SJCRH30 (cell line): ENCODE results near the gene PGS1. TPM values are rescaled to one million over a fixed set of nuclear protein-coding genes. Genes with fewer than 3 reads are reported as not detected.

Source experiments
- DNase-seq, 2 experiments: peaks; one replicate each; pipeline ENCODE4 v3.0.0-alpha.2; 2015 to 2020
- H3K27ac ChIP-seq: fragments of 250-450 bp; sonication (Bioruptor Pico); 2 replicates; pipeline ENCODE4 v1.5.1; 2020; ENCODE audit warnings: mild to moderate bottlenecking, moderate library complexity
- H3K27me3 ChIP-seq: fragments of 250-450 bp; sonication (Bioruptor Pico); 2 replicates; pipeline ENCODE4 v1.5.1; 2020; ENCODE audit warnings: mild to moderate bottlenecking, moderate library complexity
- H3K36me3 ChIP-seq: fragments of 250-450 bp; sonication (Bioruptor Pico); 2 replicates; pipeline ENCODE4 v1.5.1; 2020; ENCODE audit warnings: mild to moderate bottlenecking, moderate library complexity
- H3K4me1 ChIP-seq: fragments of 250-450 bp; sonication (Bioruptor Pico); 2 replicates; pipeline ENCODE4 v1.5.1; 2020; ENCODE audit warnings: mild to moderate bottlenecking, moderate library complexity
- H3K4me3 ChIP-seq: fragments of 250-450 bp; sonication (Bioruptor Pico); 2 replicates; pipeline ENCODE4 v1.5.1; 2020; ENCODE audit warnings: mild to moderate bottlenecking, moderate library complexity
- H3K9me3 ChIP-seq: fragments of 250-450 bp; sonication (Bioruptor Pico); replicated peaks from 2 replicates; pipeline ENCODE4 v1.5.1; 2020; ENCODE audit warnings: mild to moderate bottlenecking, moderate library complexity
- total RNA-seq: library from RNA; depleted of rRNA; stranded (reverse); fragments of >200 nt; shearing (Covaris generic); gene quantifications from 2 replicates; pipeline ENCODE4 v1.2.3, GENCODE V29; 2014

Gene PGS1
- total RNA-seq, 1 experiment from 2014 or later: 66.2 TPM

DNA sequence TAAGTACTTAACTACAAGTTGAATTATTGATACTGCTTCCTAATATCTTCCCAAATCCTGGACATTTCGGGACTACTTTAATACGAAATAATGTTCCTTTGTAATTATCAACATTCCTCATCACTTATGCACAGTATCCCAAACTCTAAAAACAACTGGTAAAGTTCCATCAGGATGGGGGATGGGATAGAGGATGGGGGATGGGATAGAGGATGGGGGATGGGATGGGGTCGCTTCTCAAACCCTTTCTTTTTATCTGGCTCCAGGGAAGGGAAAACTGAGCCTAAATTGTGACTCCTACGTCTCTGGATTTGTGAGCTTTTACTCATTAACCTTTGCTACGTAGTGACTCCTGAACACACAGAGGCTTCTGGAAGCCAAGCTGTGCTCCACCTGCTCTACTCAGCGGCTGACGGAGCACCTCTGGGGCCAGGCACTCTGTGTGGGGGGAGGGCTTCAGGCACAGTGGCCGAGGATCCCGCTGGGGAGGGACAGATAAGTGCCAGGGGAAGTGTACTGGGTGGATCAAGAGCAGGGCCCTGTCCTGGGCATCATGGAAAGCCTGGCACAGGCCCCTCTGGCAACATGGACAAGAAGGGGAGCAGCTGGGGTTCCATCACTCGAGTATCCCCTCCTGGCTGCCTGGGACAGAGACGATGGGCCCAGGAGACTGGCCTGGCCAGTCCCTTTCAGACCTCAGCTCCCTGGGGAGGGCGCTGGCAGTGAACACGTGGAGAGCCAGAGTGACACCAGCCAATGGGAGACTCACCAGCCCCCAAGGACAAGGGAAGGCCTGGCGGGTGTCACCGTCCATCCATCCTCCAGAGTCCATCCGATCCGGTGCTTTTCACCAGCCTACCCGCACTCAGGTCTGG is 56.2 kb downstream of the PGS1 start:
- Histone ChIP-seq H3K4me3 (no peak overlapping the region), H3K9me3 (no peaks in the 10 kb centered on the region), H3K36me3 (no peaks in the 10 kb centered on the region), H3K27me3 (no peaks in the 10 kb centered on the region), H3K27ac (no peak overlapping the region), H3K4me1 (peaks cover 13% of the 10 kb centered on the region)
- no peak for DNase-seq

DNA sequence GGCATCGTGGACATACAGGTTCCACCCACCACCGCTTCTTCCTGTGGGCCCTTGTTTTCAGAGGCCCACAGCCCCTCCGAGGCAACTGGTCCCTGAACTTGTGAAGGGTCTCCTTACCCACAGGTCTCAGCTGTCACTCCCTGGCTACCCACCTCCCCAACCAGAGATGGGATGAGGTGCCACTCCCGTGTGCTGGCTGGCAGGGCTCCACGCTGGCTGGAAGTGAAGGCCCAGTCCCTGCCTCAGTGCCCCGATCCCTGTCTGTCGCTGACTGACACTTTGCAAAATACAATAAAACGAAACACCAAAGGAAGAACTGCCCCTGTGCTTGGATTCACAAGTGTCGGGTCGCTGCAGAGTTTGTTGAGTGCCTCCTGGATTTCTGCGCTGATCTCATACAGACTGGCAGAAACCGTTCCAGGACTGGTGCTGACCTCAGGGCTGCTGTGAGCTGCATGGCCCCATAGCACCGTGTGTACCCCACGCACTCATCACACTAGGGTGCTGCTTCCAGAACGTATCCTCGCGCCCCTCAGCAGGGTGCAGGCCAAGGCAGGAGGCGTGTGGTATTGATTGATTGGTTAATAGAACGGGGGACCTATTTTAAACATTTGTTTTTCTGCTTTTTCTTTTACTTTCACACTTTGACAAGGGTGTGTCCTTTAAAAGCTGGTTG is 57.0 kb downstream of the PGS1 start:
- Histone ChIP-seq H3K27ac (no peak overlapping the region), H3K27me3 (no peaks in the 10 kb centered on the region), H3K36me3 (no peaks in the 10 kb centered on the region), H3K4me3 (no peak overlapping the region), H3K9me3 (no peaks in the 10 kb centered on the region), H3K4me1 (peaks cover 13% of the 10 kb centered on the region)
- DNase-seq: no peak

DNA sequence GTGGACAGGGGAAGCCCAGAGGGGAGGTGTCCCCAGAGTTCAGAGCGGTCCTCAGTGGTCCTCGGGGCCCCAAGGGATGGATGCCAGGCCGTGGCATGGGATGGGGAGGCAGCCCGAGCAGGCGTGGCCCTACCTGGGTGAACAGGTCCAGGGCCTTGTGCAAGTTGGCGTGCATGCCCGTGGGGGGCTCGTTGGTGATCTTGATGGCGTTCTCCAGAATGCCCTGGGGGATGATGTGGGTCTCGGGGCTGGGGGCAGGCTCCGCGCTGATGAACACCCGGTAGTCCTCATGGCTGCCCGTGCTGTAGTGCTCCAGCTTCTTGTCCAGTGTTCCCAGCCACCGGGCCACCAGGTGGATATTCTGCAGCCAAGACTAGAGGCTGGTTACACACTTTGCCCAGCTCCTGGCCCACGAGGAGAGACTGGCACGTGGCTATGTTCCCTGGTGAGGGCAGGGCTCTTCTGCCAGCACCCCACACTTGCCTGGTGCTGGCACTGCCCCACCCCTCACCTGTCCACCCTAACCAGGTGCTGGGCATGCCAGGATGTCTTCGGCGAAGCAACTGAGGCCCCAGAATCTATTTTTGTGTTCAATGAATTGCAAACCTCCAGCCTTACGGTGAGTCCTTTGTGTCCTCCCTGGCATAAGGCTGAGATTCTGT is 59.2 kb downstream of the PGS1 start:
- no peak for DNase-seq
- H3K4me3 ChIP-seq: no peak overlapping the region
- H3K27ac ChIP-seq: no peak overlapping the region
- no peaks in the 10 kb centered on the region for H3K27me3 ChIP-seq
- H3K36me3 ChIP-seq: no peaks in the 10 kb centered on the region
- H3K4me1 ChIP-seq: peaks cover 19% of the 10 kb centered on the region
- no peaks in the 10 kb centered on the region for H3K9me3 ChIP-seq

DNA sequence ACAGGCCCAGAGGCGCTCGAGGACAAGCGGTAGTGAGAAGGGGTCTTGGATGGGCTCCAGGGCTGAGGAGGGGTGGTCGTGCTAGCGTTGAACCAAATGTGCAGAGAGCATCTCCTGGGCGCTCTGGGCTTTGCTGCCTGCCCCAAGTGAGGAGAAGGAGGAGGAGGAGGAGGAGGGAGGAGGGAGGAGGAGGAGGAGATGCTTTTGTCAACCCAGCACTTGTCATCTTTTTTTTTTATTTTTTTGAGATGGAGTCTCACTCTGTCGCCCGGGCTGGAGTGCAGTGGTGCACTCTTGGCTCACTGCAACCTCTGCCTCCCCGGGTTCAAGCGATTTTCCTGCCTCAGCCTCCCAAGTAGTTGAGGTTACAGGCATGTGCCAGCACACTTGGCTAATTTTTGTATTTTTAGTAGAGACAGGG is 59.8 kb downstream of the PGS1 start:
- Histone ChIP-seq H3K27ac (no peak overlapping the region), H3K27me3 (no peaks in the 10 kb centered on the region), H3K4me3 (no peak overlapping the region), H3K4me1 (peaks cover 19% of the 10 kb centered on the region), H3K36me3 (no peaks in the 10 kb centered on the region), H3K9me3 (no peaks in the 10 kb centered on the region)
- no peak for DNase-seq

DNA sequence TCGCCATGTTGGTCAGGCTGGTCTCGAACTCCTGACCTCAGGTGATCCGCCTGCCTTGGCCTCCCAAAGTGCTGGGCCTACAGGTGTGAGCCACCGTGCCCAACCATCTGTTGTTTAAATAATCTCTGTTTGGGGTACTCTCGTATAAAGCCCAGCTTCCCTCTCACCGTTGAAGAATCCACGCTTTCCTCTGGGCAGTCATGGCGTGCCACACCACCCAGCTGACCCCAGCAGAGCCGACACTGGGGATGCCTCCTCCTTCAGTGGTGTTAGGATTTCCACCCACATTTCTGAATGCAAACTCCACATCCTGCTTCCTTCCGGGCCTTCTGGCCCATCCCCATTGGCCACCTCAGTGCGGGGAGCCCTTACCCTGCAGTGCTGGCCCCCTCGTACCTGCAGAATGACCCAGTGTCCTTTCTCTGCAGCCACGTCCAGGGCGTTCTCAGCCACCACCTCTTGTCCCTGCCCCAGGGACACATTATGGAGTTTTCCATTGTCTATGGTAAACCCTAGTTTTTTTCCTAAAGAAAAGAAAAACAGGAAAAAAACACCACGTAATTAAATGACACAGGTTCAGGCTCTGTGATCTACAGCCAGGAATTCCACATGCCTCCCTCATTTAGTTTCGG is 60.4 kb downstream of the PGS1 start:
- Histone ChIP-seq H3K27ac (no peak overlapping the region), H3K4me1 (peaks cover 19% of the 10 kb centered on the region), H3K4me3 (no peak overlapping the region), H3K9me3 (no peaks in the 10 kb centered on the region), H3K27me3 (no peaks in the 10 kb centered on the region), H3K36me3 (no peaks in the 10 kb centered on the region)
- DNase-seq: no peak

DNA sequence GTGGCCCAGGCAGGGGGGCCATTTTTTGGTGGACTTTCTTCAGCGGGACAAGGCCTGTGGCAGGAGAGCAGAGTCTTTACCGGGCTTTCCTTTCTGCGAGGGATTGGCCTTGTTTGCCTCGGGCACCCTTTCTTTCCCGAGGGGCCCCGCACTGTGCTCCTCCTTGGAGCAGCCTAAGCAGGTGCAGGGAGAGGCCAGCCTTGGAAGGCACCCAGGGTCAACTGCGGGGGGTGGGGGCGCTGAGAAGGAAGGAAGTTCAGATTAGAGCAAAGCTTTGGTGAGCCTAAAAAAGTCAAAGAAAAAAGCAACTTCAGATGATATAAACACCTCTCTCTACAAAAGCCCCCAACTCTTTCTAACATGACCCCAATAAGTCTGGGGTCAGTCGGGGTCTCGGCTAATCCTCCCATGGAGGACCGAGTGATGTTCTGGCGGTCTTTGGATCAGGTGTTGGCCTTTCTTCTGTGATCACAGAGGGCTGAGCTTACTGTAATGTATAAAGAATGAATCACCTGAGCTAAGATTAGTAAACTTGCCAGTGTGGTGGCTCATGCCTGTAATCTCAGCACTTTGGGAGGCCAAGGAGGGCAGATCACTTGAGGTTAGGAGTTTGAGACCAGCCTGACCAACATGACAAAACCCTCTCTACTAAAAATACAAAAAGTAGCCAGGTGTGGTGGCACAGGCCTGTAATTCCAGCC is 63.0 kb downstream of the PGS1 start:
- Histone ChIP-seq H3K27ac (no peak overlapping the region), H3K4me1 (peaks cover 16% of the 10 kb centered on the region), H3K4me3 (no peak overlapping the region), H3K9me3 (no peaks in the 10 kb centered on the region), H3K27me3 (no peaks in the 10 kb centered on the region), H3K36me3 (no peaks in the 10 kb centered on the region)
- DNase-seq: peak in 1 of 2 experiments; percentile 47

DNA sequence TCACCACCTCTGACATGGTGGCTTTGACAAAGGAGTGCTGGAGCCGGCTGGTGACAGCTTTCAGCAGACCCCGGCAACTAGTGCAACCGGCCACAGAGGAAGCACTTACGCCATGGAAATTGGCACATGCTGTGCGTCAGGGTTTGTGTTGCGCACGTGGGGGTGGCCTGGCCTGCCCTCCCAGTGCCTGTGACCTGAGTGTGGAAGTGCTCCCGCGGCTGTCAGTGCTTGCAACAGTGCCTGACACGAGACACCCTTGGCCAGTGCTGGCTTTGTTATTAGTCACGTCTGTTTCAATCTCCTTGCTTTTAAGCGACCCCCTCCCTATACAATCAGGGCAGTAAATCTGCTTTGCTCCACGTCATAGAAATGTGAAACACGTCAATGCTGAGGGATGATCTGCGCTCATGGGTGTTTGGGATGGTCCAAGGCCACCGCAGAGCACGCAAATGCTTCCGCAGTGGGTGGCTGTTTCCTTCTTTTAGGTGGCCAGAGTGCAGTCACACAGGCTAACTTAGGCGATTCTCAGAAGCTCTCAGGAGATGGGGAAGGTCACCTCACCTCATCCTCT is 64.3 kb downstream of the PGS1 start:
- DNase-seq: no peak
- Histone ChIP-seq H3K4me1 (peaks cover 6% of the 10 kb centered on the region; the same call in 1 of the 2 replicates), H3K27ac (no peak overlapping the region), H3K27me3 (no peaks in the 10 kb centered on the region), H3K36me3 (no peaks in the 10 kb centered on the region), H3K4me3 (no peak overlapping the region), H3K9me3 (no peaks in the 10 kb centered on the region)

DNA sequence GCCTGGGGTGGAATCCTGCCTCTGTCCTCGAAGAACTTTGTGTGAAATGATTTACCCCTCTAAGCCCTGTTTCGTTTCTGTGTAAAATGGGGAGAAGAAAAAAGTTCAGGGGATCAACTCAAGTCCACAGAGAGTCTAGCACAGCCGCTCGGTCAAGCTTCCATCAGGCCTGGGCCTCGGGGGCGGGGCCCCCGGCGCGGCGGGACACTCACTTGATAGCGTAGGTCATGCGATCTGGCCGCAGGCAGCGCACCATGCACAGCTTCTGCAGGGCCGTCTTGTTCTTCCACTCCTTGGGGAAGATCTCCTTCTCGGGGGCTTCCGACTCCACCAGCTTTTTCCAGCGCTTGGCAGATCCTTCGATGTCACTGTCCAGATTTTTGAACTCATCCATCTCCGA is 65.9 kb downstream of the PGS1 start:
- H3K36me3 ChIP-seq: no peaks in the 10 kb centered on the region
- H3K27me3 ChIP-seq: no peaks in the 10 kb centered on the region
- DNase-seq: no peak
- H3K4me3 ChIP-seq: no peak overlapping the region
- H3K9me3 ChIP-seq: no peaks in the 10 kb centered on the region
- 0 out of 2 replicates have a peak, but pooled peaks cover 6% of the 10 kb centered on the region for H3K4me1 ChIP-seq
- no peak overlapping the region for H3K27ac ChIP-seq

DNA sequence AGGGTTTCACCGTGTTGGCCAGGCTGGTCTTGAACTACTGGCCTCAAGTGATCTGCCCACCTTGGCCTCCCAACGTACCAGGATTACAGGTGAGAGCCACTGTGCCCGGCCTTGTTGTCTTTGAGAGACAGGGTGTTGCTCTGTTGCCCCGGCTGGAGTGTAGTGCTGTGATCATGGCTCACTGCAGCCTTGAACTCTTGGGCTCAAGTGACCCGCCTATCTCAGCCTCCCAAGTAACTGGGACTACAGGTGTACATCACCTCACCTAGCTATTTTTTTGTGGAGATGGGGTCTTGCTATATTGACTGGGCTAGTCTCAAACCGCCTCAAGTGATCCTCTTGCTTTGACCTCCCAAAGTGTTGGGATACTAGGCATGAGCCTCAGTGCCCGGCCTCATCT is 68.4 kb downstream of the PGS1 start:
- no peaks in the 10 kb centered on the region for H3K27me3 ChIP-seq
- DNase-seq: no peak
- no peaks in the 10 kb centered on the region for H3K36me3 ChIP-seq
- H3K4me1 ChIP-seq: peaks cover 12% of the 10 kb centered on the region
- no peak overlapping the region for H3K27ac ChIP-seq
- H3K4me3 ChIP-seq: no peak overlapping the region
- no peaks in the 10 kb centered on the region for H3K9me3 ChIP-seq

DNA sequence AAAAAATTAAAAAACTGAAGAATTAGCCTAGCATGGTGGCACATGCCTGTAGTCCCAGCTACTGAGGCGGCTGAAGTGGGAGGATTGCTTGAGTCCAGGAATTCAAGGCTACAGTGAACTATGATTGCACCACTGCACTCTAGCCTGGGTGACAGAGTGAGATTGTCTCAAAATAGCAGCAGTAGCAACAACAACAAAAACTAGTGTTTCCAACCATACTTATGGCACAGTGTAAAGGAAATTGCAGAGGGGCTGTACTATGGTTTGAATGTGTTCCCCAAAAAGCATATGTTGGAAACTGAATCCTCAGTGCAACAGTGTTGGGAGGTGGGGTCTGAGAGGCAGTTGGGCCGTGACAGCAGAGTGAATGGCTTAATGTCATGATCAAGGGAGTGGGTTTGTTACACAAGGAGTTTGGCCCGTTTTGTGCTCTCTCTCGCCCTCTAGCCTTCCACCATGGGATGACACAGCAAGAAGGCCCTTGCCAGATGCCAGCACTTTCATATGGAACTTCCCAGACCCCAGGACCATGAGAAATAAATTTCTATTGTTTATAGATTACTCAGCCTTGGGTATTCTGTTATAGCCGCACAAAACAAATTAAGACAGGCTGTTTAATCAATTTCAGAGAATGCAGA is 70.0 kb downstream of the PGS1 start:
- DNase-seq: peak in 1 of 2 experiments; percentile 57
- Histone ChIP-seq H3K36me3 (no peaks in the 10 kb centered on the region), H3K4me3 (no peak overlapping the region), H3K9me3 (no peaks in the 10 kb centered on the region), H3K27ac (no peak overlapping the region), H3K27me3 (no peaks in the 10 kb centered on the region), H3K4me1 (peaks cover 12% of the 10 kb centered on the region)

DNA sequence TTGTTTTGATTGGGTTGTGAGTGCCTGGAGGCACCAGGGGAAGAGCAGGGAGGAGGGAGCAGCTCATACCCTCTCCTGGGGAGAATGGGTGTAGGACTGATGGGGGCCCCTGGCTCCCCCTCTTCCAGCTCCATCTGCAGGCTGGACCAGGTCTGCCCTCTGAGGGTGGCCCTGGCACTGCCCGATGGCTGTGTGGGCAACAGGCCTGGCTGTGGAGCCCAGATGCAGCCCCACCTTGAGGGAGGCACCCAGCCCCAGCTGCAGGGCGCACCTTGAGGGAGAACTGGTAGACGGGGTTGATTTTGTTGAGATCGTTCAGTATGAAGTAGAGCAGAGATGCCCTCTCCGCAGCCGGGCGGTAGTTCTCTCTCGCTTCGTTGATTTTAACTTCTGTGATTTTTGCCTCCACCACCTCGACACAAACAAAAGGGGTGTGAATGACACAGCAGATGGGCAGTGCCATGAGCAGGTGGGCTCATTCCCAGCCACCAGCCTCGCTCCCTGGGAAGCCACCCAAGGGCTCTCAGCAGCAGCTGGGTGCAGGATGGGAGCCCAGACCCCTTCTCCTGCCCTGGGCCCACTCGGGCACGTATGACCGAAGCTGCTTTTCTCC is 71.6 kb downstream of the PGS1 start:
- H3K4me3 ChIP-seq: no peak overlapping the region
- no peaks in the 10 kb centered on the region for H3K9me3 ChIP-seq
- H3K27ac ChIP-seq: no peak overlapping the region
- no peaks in the 10 kb centered on the region for H3K27me3 ChIP-seq
- no peaks in the 10 kb centered on the region for H3K36me3 ChIP-seq
- no peak for DNase-seq
- H3K4me1 ChIP-seq: peaks cover 12% of the 10 kb centered on the region

DNA sequence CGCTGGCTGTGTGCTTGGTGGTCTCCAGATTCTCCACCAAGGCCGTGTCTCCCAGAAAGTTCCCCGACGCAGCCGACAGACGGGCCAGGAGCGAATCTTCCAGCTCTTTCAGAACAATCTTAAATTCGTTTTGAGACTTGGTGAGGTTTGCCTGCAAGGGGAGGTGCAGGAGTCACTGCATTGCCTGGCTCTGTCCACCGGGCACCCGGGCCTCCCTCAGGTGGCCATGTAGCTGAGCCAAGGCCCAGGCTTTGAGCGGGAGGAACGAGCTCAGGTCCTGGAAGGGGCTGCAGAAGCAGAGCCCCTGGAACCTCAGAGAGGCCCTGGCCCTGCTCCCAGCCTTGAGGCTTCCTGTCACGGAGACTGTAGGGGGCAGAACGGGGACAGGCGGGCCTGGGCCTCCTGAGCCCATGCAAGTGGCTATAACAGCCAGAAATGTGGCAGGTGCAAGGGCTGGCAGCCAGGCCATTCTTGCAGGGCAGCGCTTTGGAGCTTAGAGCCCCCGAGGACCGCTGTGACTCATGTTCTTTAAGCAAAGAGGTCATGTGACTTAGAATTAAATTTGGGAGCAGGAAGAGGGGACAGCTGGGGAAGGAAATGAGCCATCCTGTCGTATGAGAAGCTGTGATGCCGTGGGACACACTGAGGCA is 72.4 kb downstream of the PGS1 start:
- peak; percentile 93 to 96 for DNase-seq
- no peak overlapping the region for H3K4me3 ChIP-seq
- no peaks in the 10 kb centered on the region for H3K27me3 ChIP-seq
- no peaks in the 10 kb centered on the region for H3K36me3 ChIP-seq
- H3K4me1 ChIP-seq: peaks cover 12% of the 10 kb centered on the region
- no peaks in the 10 kb centered on the region for H3K9me3 ChIP-seq
- peak overlapping the region; percentile 17; the same call in 1 of the 2 replicates for H3K27ac ChIP-seq

DNA sequence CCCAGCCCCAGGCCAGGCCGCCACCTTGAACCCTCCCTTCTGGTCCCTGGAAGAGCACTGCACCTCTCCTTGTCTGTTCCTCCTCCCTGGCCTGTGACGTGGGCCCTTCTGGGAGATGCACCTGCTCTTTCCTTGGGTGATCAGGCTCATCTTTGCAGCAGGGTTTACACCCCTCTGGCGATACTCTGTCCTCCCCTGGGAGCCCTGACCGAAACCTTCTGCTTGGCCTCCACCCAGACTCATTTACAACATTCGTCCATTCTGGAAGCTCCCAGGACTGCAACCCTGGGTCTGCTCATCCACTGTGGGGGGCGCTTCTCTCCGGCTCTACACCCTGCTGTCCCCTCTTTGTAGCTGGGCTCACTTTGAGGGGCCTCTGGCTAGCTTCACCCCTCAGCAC is 73.3 kb downstream of the PGS1 start:
- no peak overlapping the region for H3K4me3 ChIP-seq
- no peaks in the 10 kb centered on the region for H3K9me3 ChIP-seq
- H3K27ac ChIP-seq: no peak overlapping the region
- no peaks in the 10 kb centered on the region for H3K27me3 ChIP-seq
- peaks cover 12% of the 10 kb centered on the region for H3K4me1 ChIP-seq
- no peaks in the 10 kb centered on the region for H3K36me3 ChIP-seq
- DNase-seq: no peak
